A172 (cell line): ENCODE results near the gene RC3H1. TPM values are rescaled to one million over a fixed set of nuclear protein-coding genes. Genes with fewer than 3 reads are reported as not detected.

ENCODE experiments used
- total RNA-seq: library from RNA; depleted of rRNA; stranded (reverse); fragments of >200 nt; shearing (Covaris generic); gene quantifications from 2 replicates; pipeline ENCODE4 v1.2.3, GENCODE V29; 2014; rRNA removed

RC3H1 gene
- total RNA-seq, 1 experiment from 2014 or later = 26.6 TPM

Other genes starting within 250 kb of the RC3H1 start
- gene DARS2, start 197.7 kb downstream of the RC3H1 start, total RNA-seq = 40.3 and 44.7 TPM in 2 replicates
- gene CENPL, start 197.5 kb downstream of the RC3H1 start, total RNA-seq = 56.5 and 65.9 TPM in 2 replicates
- gene GAS5, start 154.4 kb downstream of the RC3H1 start, total RNA-seq = 238 and 253 TPM in 2 replicates
- 5.6 and 7.5 TPM in 2 replicates for gene ZBTB37, start 154.0 kb downstream of the RC3H1 start, total RNA-seq
- gene SERPINC1, start 105.0 kb downstream of the RC3H1 start, total RNA-seq = not detected in 2 replicates
- 26.2 and 43.9 TPM in 2 replicates for gene RABGAP1L, start 137.2 kb upstream of the RC3H1 start, total RNA-seq